NOMO-1 (cell line): ENCODE measurements around the gene DIMT1.
A peak's percentile ranks its signal among the peaks of the same experiment; 100 is the strongest.

Experiments
- DNase-seq, 2 experiments: peaks; one replicate each; lab custom pipeline; 2025; ENCODE audit not compliant: unreplicated experiment in 2 of 2; lab: John Stamatoyannopoulos, UW

The DIMT1 gene

DNA sequence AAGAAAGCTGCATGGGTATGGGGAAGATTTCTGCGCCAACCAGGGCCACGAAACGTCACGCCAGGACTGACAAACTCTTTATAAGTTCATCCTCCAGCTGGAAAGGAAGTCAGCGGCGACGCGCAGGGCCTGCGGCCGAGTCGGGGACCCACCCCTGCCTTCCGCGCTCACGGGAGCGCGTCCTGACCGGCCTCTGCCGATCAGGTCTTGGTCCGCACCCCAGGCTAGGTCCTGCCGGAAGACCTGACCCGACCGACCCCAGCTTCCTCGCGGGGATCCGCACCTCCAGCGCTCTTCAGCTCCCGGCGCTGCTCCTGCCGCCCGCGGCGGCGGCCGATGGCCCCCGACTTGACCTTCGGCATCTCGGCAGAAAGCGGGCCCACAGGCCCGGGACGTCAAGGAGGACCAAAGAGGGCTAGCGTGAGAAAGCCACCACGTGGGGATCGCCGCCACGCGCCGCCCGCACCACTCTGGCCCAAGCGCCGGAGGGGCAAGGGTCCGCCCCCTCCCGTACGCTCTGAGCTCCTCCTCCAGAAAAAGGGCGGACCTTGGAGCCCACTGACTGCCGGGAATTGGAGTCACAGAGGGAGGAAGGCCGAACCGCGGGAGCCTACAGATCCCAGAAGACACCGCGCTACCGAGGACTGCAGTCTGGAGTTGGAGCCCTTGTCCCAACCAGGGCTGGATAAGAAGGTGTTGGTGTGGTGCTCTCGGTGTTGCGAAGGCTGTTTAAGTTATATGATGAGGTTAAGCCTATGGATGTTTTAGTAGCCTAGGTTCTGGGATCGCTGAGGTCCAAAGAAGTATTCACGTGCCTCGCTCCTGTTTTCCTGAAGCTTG, at the start of gene DIMT1:
Gene DIMT1, minus strand, starts transcription at position 495 of the 840 bp plus-strand sequence. Its CDS starts 133 bp downstream, at position 362.
- DNase-seq: peak; percentile 96 to 97

- DNase-seq: no peak
Observed at GRCh38 chr5:62450259-62450658, 46.6 kb upstream of the DIMT1 start.

GRCh38 chr5:62448528-62448927, 44.8 kb upstream of the DIMT1 start:
- DNase-seq: no peak

DNA sequence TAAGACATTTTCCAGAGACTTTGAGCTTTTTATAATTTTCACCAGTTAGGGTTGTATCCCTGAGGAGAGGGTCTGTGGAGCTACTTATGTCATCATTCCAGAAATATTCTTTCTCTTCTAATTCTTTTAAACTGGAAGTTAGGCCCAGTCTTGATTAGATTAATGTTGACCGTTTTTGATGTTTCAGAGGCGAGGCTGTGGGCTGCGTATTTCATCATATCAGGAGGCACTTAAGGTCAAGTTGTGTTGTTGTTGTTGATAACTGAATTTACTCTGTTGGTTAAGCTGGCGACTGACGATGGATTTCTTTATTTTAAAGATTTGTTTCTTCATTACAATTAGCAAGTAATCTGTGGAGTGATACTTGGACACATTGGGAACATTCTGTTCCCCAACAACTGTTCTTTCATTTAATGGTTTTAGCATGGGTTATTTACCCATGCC, 28.9 kb upstream of the DIMT1 start:
- peak; percentile 42 to 49 for DNase-seq

GRCh38 chr5:62431735-62432620, 28.3 kb upstream of the DIMT1 start:
- DNase-seq: peak; percentile 42 to 52

GRCh38 chr5:62424763-62425162, 21.1 kb upstream of the DIMT1 start:
- no peak for DNase-seq

GRCh38 chr5:62421414-62421813, 17.7 kb upstream of the DIMT1 start:
- no peak for DNase-seq

DNA sequence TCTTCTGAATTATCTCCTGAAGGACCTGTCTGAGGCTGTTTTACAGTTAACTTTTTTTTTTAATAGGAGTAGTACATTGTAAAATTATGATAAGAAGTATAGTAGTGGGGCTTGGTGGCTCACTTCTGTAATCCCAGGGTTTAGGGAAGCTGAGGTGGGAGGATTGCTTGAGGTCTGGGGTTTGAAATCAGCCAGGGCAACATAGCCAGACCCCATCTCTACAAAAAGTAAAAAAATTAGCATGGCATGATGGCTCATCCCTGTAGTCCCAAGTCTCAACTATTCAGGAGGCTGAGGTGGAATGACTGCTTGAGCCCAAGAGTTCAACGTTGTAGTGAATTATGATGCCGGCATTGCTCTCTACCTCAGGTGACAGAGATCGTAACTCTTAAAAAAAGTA, 15.9 kb upstream of the DIMT1 start:
- DNase-seq: no peak

- no peak for DNase-seq
Observed at GRCh38 chr5:62418462-62419076, 14.9 kb upstream of the DIMT1 start.

DNA sequence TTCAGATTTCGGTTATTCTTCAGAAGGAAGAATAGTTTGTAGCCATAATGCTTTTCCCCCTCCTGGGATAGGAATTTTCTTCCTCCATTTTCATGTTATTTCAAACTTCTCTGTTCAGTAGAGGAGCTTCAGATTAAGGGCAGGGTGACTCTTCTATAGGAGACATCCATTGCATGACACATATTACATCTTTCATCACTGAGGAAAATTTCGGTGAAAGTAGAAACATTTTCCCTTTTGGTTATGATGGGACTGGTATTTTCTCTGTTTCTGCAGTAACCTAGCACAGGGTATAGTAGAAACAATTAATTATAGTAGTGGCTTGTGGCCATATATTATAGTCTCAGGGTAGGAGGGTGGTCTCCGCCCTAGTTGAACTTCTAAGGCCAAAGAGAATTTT, 10.0 kb upstream of the DIMT1 start:
- DNase-seq: no peak

DNA sequence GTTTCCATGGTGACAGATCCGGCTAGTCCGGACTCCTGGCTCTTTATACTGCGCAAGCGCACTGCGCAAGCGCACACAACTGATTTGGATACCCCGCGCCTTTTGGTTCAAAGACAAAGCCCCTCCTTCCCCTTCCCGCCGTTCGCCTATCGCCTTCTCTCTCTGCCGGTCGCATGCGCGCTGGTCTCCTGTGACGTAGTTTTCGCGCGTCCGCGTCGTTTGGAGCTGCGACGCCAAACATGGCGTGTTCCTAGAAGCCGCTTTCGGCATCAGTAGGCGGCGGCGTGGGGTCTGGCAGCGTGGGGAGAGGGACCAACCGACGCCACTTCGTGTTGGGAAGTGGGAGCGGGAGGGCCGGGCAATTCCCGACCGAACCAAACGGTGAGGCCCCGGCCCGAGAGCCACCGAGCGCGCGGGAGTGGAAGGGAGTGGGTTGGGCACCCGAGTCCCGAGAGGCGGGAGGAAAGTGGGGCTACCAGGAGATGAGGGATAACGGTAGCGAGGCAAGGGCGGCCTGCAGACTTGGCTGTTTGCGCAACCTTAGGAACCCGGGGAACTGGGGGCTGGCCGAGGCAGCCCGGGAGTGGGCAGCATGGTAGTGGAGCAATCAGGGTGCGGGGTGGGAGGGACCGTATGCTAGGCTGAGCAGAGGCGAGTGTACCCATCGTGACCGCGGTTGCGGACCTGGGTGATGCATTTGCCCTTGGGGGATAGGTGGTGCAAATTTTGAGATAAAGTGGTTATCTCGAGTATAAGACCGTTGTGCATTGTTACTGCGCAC, 9.0 kb upstream of the DIMT1 start, which contains the start of gene IPO11:
Gene IPO11, plus strand, starts transcription at position 215 of the 781 bp plus-strand sequence. CDS start 24,517 bp downstream, outside the sequence.
- DNase-seq: peak; percentile 97 to 98

GRCh38 chr5:62395210-62395950, 8.3 kb downstream of the DIMT1 start:
- DNase-seq: no peak

GRCh38 chr5:62386824-62387223, 16.9 kb downstream of the DIMT1 start:
- DNase-seq: no peak

- DNase-seq: no peak
Observed at GRCh38 chr5:62385816-62386400, 17.8 kb downstream of the DIMT1 start.

GRCh38 chr5:62385131-62385530, 18.6 kb downstream of the DIMT1 start:
- no peak for DNase-seq

GRCh38 chr5:62376064-62376463, 27.6 kb downstream of the DIMT1 start:
- DNase-seq: no peak

GRCh38 chr5:62375627-62376026, 28.1 kb downstream of the DIMT1 start:
- no peak for DNase-seq

- no peak for DNase-seq
Observed at GRCh38 chr5:62374090-62374489, 29.6 kb downstream of the DIMT1 start.

DNA sequence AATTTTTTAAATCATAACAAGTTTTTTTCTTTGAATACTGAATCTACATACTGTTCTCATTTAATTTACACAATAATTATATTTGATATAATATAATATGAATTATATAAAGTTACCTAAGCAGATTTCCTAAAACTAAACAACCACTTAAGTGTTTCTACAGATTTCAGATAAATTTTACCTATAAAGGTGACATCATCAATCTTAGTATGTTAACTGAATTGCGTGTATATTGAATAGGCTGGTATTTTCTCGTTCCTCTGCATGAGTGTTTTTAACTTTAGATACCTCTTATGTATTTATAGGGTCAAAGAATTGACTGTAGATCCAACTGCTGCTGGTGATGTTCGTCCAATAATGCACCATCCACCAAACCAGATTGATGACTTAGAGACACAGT, 30.3 kb downstream of the DIMT1 start:
- no peak for DNase-seq
